ENCODE measurements around the gene SEC14L5.

GRCh38 chr16:5012887-5013286 is 54.8 kb downstream of the SEC14L5 start:
- TF ChIP-seq CTCF (IDR thresholded peaks at IDR 0.05) (no peak), POLR2A (IDR thresholded peaks at IDR 0.05) (no peak), EP300 (IDR thresholded peaks at IDR 0.05) (no peak)

Measured in ovary (tissue), 3 donors.